GM12891 (cell line): ENCODE measurements around the gene ACAD10.

Experiments
- PAX5 ChIP-seq: IDR thresholded peaks from 2 replicates; pipeline ENCODE4 v1.6.1; 2011; ENCODE audit warnings: low read length, moderate library complexity, mild to moderate bottlenecking; ENCODE audit not compliant: insufficient read depth, severe bottlenecking
- POLR2A ChIP-seq: IDR thresholded peaks from 2 replicates; pipeline ENCODE4 v1.6.1; 2011; ENCODE audit warnings: low read depth, low read length, control low read depth
- POLR2AphosphoS5 ChIP-seq: IDR thresholded peaks from 2 replicates; pipeline ENCODE4 v1.6.1; 2011; ENCODE audit warnings: low read depth, low read length, control low read depth
- POU2F2 ChIP-seq: IDR thresholded peaks from 2 replicates; pipeline ENCODE4 v1.6.1; 2011; ENCODE audit warnings: low read depth, mild to moderate bottlenecking, control low read depth, low read length, moderate library complexity
- SPI1 ChIP-seq: IDR thresholded peaks from 2 replicates; pipeline ENCODE4 v1.6.1; 2011; ENCODE audit warnings: low read depth, low read length, control low read depth
- TAF1 ChIP-seq: IDR thresholded peaks from 2 replicates; pipeline ENCODE4 v1.6.1; 2011; ENCODE audit warnings: low read depth, low read length, control low read depth

DNA sequence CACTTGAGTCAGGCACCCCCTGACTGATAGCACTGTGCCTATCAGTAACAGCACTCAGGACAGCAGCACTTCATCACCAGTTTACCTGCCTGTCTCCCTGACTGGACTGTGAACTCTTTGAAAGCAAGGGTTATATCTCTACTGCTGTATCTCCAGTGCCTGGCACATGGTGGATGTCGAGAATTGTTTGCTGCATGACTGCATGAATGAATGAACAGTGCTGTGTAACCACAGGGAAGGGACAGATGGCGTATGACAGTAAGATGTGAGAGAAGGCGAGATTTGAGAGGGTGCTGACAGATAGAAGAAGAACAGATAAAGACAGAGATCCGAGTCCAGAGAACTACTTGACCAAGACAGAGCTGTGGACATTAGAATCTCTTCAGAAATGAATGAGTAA is 29.8 kb upstream of the ACAD10 start:
- TF ChIP-seq POLR2A (no peak), TAF1 (no peak), POLR2AphosphoS5 (no peak), SPI1 (no peak), POU2F2 (no peak), PAX5 (no peak)
